NK-92 (cell line): ENCODE data around the gene CLCC1.

Experiments
- DNase-seq: peaks from one replicate; lab custom pipeline; 2025; ENCODE audit not compliant: unreplicated experiment; lab: John Stamatoyannopoulos, UW

The CLCC1 gene

GRCh38 chr1:108925920-108926319, 37.4 kb downstream of the CLCC1 start:
- no peak for DNase-seq

GRCh38 chr1:108916788-108917187, 46.5 kb downstream of the CLCC1 start:
- DNase-seq: no peak
